ENCODE measurements around the gene B3GAT1. TPM values are rescaled to one million over a fixed set of nuclear protein-coding genes. Genes with fewer than 3 reads are reported as not detected.

The B3GAT1 gene
- polyA plus RNA-seq, 4 donors: 0.54 to 1.4 (median 0.57) TPM; not detected in 1

DNA sequence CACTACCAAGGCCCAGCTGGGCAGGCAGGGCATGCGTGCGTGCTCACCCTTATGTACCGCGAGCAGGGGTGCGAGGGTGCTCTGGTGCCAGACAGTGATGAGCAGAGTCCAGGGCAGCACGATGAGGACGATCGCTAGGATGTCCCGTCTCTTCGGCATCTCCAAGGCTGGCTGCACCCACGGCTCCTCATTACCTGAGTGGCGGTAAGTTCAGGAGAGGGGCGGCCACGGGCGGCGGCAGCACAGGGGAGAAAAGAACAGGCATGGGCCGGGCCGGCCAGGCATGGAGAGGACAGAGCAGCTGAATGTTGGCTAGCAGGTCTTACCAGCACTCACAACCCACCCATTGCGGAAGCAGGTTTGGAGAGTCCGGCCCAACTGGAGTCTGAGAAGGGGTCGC is 24.5 kb downstream of the B3GAT1 start:
- FAIRE-seq: no peak

DNA sequence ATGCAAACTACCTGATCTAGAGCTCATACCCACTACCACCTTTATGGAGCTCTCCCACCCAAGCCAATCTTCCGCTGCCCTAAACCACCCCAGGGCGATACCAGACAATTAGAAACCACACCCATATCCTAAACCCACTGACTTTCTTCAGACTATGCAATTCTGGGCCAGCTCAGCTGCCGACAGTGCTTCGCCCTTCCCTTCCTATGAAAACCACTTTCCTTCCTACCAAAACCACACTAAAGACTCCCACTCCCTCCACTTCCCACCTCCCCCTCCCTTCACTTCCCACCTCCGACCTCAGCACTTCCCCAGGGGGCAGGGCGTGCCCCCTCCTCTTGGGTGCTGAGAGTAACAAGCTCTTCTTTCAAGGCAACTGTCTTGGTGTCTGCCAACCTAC is 25.1 kb downstream of the B3GAT1 start:
- Histone ChIP-seq H3K4me3 (ENCODE audit: low read depth in 1 of 3, low read length in 3 of 3) (no peak overlapping the region), H3K9me3 (ENCODE audit: control insufficient read depth in 2 of 2, insufficient read depth in 1 of 2, low read depth in 1 of 2, low read length in 1 of 2) (no peaks in the 10 kb centered on the region), H3K36me3 (ENCODE audit: control insufficient read depth in 3 of 3, insufficient read depth in 2 of 3, low read depth in 1 of 3, low read length in 3 of 3) (no peaks in the 10 kb centered on the region), H3K27me3 (ENCODE audit: control insufficient read depth in 3 of 3, insufficient read depth in 3 of 3, low read length in 3 of 3) (no peaks in the 10 kb centered on the region), H3K27ac (ENCODE audit: low read depth in 1 of 3, low read length in 2 of 3) (no peak overlapping the region), H3K4me1 (ENCODE audit: control insufficient read depth in 3 of 3, insufficient read depth in 2 of 3, low read depth in 1 of 3, low read length in 2 of 3) (no peaks in the 10 kb centered on the region)
- DNase-seq (no peak), FAIRE-seq (no peak)
- WGBS, 3 donors: 47 to 68% (median 59%) methylated on average over 6 of the region's 6 CpGs

More for the DNA sequence above, 24.5 kb downstream of the B3GAT1 start:
- Histone ChIP-seq H3K36me3 (ENCODE audit: control insufficient read depth in 3 of 3, insufficient read depth in 2 of 3, low read depth in 1 of 3, low read length in 3 of 3) (no peaks in the 10 kb centered on the region), H3K27me3 (ENCODE audit: control insufficient read depth in 3 of 3, insufficient read depth in 3 of 3, low read length in 3 of 3) (peaks cover 0 to 1% (median 0%) of the 10 kb centered on the region in 3 donors), H3K9me3 (ENCODE audit: control insufficient read depth in 2 of 2, insufficient read depth in 1 of 2, low read depth in 1 of 2, low read length in 1 of 2) (no peaks in the 10 kb centered on the region), H3K4me3 (ENCODE audit: low read depth in 1 of 3, low read length in 3 of 3) (no peak overlapping the region), H3K4me1 (ENCODE audit: control insufficient read depth in 3 of 3, insufficient read depth in 2 of 3, low read depth in 1 of 3, low read length in 2 of 3) (no peaks in the 10 kb centered on the region), H3K27ac (ENCODE audit: low read depth in 1 of 3, low read length in 2 of 3) (no peak overlapping the region)
- no peak for DNase-seq
- 88 to 92% (median 89%) methylated on average over 21 of the region's 21 CpGs for WGBS, 3 donors

DNA sequence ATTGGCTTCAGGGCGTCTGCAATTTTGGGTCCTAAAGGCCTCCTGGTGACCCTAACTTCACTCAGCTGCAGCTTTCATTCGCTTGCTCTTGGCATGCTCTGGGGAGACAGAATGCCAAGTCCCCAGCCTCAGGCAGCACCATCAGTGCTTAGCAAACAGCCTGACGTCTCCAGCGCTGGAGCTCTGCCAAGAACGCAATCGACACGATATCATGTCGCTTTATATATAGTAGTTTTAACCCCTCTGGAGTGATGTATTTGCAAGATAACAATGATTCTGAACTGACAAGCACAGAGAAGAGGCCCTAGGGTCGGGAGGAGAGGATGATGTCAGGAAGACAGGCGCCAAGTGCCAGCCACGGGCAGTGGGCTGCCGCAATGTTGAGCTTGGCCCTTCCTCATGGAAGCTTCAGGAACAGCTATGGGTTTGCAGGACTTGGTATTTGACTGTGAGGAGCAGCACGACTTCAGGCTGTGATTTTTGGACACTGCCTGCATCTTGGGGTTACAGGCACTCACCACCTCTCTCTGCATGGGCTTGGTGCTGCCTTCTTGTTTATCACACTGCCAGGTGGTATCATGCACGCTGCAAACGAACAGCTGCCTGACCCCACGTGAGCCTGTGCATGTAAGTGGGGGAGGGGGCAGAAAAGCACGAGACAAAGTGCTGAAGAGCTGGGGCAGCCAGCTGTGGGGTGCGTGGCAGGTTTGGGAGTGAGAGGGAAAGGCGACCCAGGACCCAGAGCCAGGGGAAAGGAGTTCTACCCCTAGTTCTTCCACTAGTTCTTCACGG is 26.1 kb downstream of the B3GAT1 start:
- Histone ChIP-seq H3K4me3 (ENCODE audit: low read depth in 1 of 3, low read length in 3 of 3) (no peak overlapping the region), H3K36me3 (ENCODE audit: control insufficient read depth in 3 of 3, insufficient read depth in 2 of 3, low read depth in 1 of 3, low read length in 3 of 3) (no peaks in the 10 kb centered on the region), H3K9me3 (ENCODE audit: control insufficient read depth in 2 of 2, insufficient read depth in 1 of 2, low read depth in 1 of 2, low read length in 1 of 2) (no peaks in the 10 kb centered on the region), H3K27ac (ENCODE audit: low read depth in 1 of 3, low read length in 2 of 3) (no peak overlapping the region), H3K27me3 (ENCODE audit: control insufficient read depth in 3 of 3, insufficient read depth in 3 of 3, low read length in 3 of 3) (no peaks in the 10 kb centered on the region), H3K4me1 (ENCODE audit: control insufficient read depth in 3 of 3, insufficient read depth in 2 of 3, low read depth in 1 of 3, low read length in 2 of 3) (no peaks in the 10 kb centered on the region)
- WGBS, 3 donors: 42 to 53% (median 45%) methylated on average over 20 of the region's 20 CpGs
- DNase-seq (no peak), FAIRE-seq (no peak)

DNA sequence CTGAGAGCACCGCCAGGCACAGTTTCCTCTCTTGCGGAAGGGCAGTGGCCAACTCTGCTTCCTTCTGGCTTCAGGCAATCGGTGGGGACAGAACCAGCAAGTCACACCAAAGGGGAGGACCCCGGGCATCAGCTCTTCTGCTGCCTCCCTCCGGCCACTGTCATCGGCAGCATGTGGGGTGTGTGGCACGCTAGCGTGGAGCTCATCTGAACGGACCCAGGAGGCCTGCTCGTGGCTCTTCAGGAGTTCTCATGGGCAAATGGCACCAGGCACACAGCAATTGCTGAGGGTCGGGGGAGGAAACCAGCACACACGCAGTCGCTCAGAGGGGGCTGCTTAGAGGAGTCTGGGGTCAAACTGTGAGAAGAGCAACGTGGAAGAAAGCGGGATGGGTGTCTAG is 26.9 kb downstream of the B3GAT1 start:
- Histone ChIP-seq H3K4me1 (ENCODE audit: control insufficient read depth in 3 of 3, insufficient read depth in 2 of 3, low read depth in 1 of 3, low read length in 2 of 3) (no peaks in the 10 kb centered on the region), H3K36me3 (ENCODE audit: control insufficient read depth in 3 of 3, insufficient read depth in 2 of 3, low read depth in 1 of 3, low read length in 3 of 3) (no peaks in the 10 kb centered on the region), H3K27me3 (ENCODE audit: control insufficient read depth in 3 of 3, insufficient read depth in 3 of 3, low read length in 3 of 3) (no peaks in the 10 kb centered on the region), H3K27ac (ENCODE audit: low read depth in 1 of 3, low read length in 2 of 3) (no peak overlapping the region), H3K9me3 (ENCODE audit: control insufficient read depth in 2 of 2, insufficient read depth in 1 of 2, low read depth in 1 of 2, low read length in 1 of 2) (no peaks in the 10 kb centered on the region), H3K4me3 (ENCODE audit: low read depth in 1 of 3, low read length in 3 of 3) (no peak overlapping the region)
- FAIRE-seq (no peak), DNase-seq (no peak)
- 87 to 90% (median 89%) methylated on average over 15 of the region's 15 CpGs for WGBS, 3 donors

DNA sequence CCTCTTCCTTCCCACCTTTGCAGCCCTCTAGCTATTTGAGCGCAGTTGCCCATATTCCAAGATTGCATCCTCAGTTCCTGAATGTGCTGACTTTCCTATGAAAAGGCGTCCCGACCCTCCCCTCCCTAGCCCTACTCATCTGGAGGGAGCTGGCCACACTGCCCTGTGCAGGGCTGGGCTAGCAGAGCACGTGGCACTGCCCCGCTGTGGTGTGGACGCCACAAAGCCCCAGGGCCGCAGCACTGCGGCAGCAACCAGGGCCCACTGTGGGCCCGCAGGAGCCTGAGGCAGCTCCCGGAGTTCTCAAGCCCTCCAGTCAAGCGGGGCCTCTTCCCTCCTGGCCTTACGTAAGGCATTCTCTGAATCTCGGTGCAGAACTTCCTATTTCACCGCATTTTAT is 27.6 kb downstream of the B3GAT1 start:
- H3K4me1 ChIP-seq (ENCODE audit: control insufficient read depth in 3 of 3, insufficient read depth in 2 of 3, low read depth in 1 of 3, low read length in 2 of 3): no peaks in the 10 kb centered on the region
- FAIRE-seq: no peak
- DNase-seq: no peak
- no peak overlapping the region for H3K27ac ChIP-seq (ENCODE audit: low read depth in 1 of 3, low read length in 2 of 3)
- H3K4me3 ChIP-seq (ENCODE audit: low read depth in 1 of 3, low read length in 3 of 3): no peak overlapping the region
- no peaks in the 10 kb centered on the region for H3K36me3 ChIP-seq (ENCODE audit: control insufficient read depth in 3 of 3, insufficient read depth in 2 of 3, low read depth in 1 of 3, low read length in 3 of 3)
- 81 to 88% (median 83%) methylated on average over 12 to 14 of the region's 14 CpGs for WGBS, 3 donors
- no peaks in the 10 kb centered on the region for H3K27me3 ChIP-seq (ENCODE audit: control insufficient read depth in 3 of 3, insufficient read depth in 3 of 3, low read length in 3 of 3)
- peaks cover 0 to 2% of the 10 kb centered on the region in 2 donors for H3K9me3 ChIP-seq (ENCODE audit: control insufficient read depth in 2 of 2, insufficient read depth in 1 of 2, low read depth in 1 of 2, low read length in 1 of 2)

DNA sequence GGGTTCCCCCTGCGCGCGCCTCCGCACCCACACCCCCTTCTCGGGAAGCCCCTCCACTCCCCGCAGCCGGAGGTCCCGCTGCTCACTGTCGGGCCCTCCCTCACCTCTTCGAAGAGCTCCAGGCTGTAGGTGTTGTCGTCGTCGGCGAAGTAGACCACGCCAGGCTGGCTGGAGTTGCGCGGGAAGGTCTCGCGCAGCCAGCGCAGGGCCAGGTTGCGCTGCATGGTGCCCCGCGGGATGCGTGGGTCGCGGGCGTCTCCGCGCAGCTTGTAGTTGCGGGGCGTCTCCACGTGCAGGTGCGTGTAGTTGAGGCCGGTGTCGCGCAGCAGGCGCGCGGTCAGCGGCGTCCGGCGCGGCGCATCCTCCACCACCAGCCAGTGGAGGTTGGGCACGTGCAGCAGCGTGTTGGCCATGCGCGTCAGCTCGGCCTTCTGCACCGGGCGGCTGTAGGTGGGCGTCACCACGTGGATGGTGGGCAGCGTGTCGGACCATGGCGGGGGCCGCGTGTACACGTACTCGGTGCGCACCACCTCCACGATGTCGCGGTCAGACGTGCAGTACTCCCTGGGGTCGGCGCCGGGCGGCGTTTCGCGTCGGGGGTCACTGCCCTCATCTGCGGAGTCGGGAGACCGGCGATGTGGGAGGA is 28.3 kb downstream of the B3GAT1 start:
- Histone ChIP-seq H3K4me3 (ENCODE audit: low read depth in 1 of 3, low read length in 3 of 3) (no peak overlapping the region), H3K9me3 (ENCODE audit: control insufficient read depth in 2 of 2, insufficient read depth in 1 of 2, low read depth in 1 of 2, low read length in 1 of 2) (peaks cover 0 to 5% of the 10 kb centered on the region in 2 donors), H3K4me1 (ENCODE audit: control insufficient read depth in 3 of 3, insufficient read depth in 2 of 3, low read depth in 1 of 3, low read length in 2 of 3) (no peaks in the 10 kb centered on the region), H3K36me3 (ENCODE audit: control insufficient read depth in 3 of 3, insufficient read depth in 2 of 3, low read depth in 1 of 3, low read length in 3 of 3) (no peaks in the 10 kb centered on the region), H3K27me3 (ENCODE audit: control insufficient read depth in 3 of 3, insufficient read depth in 3 of 3, low read length in 3 of 3) (no peaks in the 10 kb centered on the region), H3K27ac (ENCODE audit: low read depth in 1 of 3, low read length in 2 of 3) (no peak overlapping the region)
- no peak for DNase-seq
- 92 to 95% (median 95%) methylated on average over 71 to 78 of the region's 78 CpGs for WGBS, 3 donors
- no peak for FAIRE-seq

DNA sequence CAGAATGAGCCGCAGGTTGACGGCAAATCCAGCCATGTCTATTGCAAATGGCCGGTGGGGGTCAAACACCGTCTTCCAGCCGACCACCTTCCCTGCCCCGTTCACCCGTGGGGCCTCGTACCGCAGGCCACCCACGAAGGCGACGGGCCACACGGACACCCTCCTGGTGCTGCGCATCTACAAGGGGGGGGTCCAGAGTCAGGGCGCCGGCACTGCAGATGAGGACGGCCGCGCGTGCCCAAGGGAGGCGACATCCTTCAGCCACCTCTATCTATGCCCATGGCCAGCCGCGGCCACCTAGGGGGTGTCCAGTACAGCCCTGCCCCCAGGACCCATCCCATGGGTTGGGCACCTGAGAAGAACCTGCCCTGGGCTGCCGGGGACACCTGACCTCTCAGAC is 29.2 kb downstream of the B3GAT1 start:
- Histone ChIP-seq H3K36me3 (ENCODE audit: control insufficient read depth in 3 of 3, insufficient read depth in 2 of 3, low read depth in 1 of 3, low read length in 3 of 3) (no peaks in the 10 kb centered on the region), H3K4me1 (ENCODE audit: control insufficient read depth in 3 of 3, insufficient read depth in 2 of 3, low read depth in 1 of 3, low read length in 2 of 3) (no peaks in the 10 kb centered on the region), H3K4me3 (ENCODE audit: low read depth in 1 of 3, low read length in 3 of 3) (no peak overlapping the region), H3K27me3 (ENCODE audit: control insufficient read depth in 3 of 3, insufficient read depth in 3 of 3, low read length in 3 of 3) (no peaks in the 10 kb centered on the region), H3K9me3 (ENCODE audit: control insufficient read depth in 2 of 2, insufficient read depth in 1 of 2, low read depth in 1 of 2, low read length in 1 of 2) (peaks cover 0 to 9% of the 10 kb centered on the region in 2 donors), H3K27ac (ENCODE audit: low read depth in 1 of 3, low read length in 2 of 3) (no peak overlapping the region)
- 92 to 95% (median 94%) methylated on average over 24 of the region's 24 CpGs for WGBS, 3 donors
- no peak for FAIRE-seq
- DNase-seq: no peak

DNA sequence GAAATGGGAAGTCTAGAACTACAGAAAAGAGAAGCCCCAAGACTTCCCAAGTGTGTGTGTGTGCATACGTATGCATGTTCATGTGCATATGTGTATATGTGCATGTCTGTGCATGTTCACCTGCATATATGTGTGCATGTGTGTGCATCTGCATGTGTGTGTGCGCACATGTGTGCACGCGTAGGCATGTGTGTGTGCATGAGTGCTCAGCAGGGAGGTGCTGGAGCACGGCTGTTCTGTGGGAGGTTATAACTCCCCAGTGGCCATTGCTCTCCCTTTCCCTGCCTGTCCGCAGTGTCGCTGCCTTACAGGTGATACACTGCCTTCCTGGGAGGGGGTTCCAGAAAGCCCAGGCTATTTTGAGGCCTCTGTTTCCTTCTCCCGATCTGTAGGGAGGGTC is 29.8 kb downstream of the B3GAT1 start:
- DNase-seq (no peak), FAIRE-seq (no peak)
- Histone ChIP-seq H3K4me1 (ENCODE audit: control insufficient read depth in 3 of 3, insufficient read depth in 2 of 3, low read depth in 1 of 3, low read length in 2 of 3) (no peaks in the 10 kb centered on the region), H3K27ac (ENCODE audit: low read depth in 1 of 3, low read length in 2 of 3) (no peak overlapping the region), H3K27me3 (ENCODE audit: control insufficient read depth in 3 of 3, insufficient read depth in 3 of 3, low read length in 3 of 3) (no peaks in the 10 kb centered on the region), H3K36me3 (ENCODE audit: control insufficient read depth in 3 of 3, insufficient read depth in 2 of 3, low read depth in 1 of 3, low read length in 3 of 3) (no peaks in the 10 kb centered on the region), H3K9me3 (ENCODE audit: control insufficient read depth in 2 of 2, insufficient read depth in 1 of 2, low read depth in 1 of 2, low read length in 1 of 2) (peaks cover 0 to 10% of the 10 kb centered on the region in 2 donors), H3K4me3 (ENCODE audit: low read depth in 1 of 3, low read length in 3 of 3) (no peak overlapping the region)
- WGBS, 3 donors: 86 to 88% (median 87%) methylated on average over 8 of the region's 8 CpGs
